HTR-8/SVneo (cell line): ENCODE data around the gene TBL1Y.
"Not testable (repeated sequence)": the region's sequence is repeated elsewhere in the genome, so short reads cannot be mapped to it uniquely, and the experiment has no call there.

Experiments
- DNase-seq: peaks from one replicate; pipeline ENCODE4 v3.0.0; 2011; ENCODE audit warnings: low spot score, mixed read lengths; ENCODE audit not compliant: insufficient read length
- FAIRE-seq: peaks from 2 replicates; lab custom pipeline; 2011; peaks lifted over from hg19 to GRCh38; lab: Jason Lieb, UNC

The TBL1Y gene

GRCh38 chrY:7052461-7052860 is 142.0 kb downstream of the TBL1Y start:
- FAIRE-seq, DNase-seq: not testable (repeated sequence)

DNA sequence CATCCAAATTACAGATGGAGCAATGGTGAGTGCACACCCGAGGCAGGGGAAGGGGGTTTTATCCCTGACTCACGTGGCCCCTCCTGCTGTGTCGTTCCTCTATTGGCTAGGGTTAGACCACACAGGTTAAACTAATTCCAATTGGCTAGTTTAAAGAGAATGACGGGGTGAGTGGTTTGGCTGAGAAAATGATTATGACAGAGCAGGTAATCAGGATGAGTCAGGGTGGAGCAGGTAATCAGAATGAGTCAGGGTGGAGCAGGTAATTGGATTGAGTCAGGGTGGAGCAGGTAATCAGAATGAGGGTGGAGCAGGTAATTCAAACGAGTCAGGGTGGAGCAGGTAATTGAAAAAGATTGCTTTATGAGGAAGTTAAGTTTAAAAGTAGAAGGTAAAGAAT is 146.4 kb downstream of the TBL1Y start:
- no peak for FAIRE-seq
- no peak for DNase-seq

DNA sequence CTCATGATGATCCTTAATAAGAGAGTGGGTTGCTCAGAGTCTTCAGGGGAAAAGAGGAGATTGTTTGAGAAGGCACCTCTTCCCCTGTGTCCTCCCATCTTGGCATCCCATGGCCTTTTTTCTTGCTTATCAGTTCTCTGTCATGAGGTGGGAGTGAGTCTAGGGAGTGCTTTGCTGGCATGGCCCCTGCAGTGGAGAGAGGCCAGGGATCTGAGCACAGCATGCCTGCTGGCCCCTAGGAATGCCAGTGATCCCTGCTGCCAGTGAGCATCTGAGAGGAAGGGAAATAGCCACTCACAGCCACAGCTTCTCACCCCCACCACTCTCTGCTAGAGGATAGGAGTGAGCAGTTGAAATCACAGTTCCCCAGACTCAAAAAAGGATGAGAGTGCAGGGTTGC is 168.2 kb downstream of the TBL1Y start:
- FAIRE-seq (no peak), DNase-seq (no peak)

DNA sequence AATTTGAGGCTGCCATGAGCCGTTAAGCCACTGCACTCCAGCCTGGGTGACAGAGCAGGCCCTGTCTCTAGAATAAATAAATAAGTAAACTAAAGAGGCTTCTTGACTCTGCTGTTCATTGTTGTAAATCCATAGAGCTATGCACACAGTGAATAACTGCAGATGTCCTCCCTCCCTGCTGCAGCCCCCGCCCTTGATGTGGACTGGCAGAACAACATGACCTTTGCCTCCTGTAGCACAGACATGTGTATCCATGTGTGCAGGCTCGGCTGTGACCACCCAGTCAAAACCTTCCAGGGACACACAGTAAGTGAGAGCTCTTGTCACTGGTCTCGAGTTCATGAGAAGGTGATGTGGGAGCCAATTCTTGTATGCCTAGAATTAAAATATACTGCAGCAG is 170.1 kb downstream of the TBL1Y start:
- DNase-seq, FAIRE-seq: not testable (repeated sequence)

GRCh38 chrY:7085606-7086005 is 175.1 kb downstream of the TBL1Y start:
- no peak for DNase-seq
- no peak for FAIRE-seq

DNA sequence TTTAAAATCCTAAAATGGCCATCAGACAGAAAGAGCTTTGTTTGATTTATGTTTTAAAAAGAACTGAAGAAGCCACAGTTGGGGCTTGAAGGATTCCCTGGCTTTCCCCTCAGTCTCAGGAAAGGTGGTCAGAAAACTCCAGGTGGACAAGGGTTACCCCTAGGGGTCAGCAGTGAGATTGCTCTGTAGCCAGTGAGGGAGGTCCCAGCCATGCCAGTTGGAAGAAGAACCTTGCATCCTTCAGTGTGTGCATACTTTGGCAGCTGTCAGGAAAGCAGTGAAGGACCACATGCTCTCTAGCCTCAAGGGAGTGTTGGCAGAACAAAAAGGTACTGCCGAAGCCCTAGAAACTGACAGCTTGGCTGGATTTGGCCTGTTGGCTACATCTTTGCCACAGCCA is 182.3 kb downstream of the TBL1Y start:
- DNase-seq (no peak), FAIRE-seq (no peak)

- FAIRE-seq = no peak
- no peak for DNase-seq
Observed at GRCh38 chrY:7094365-7094764, 183.9 kb downstream of the TBL1Y start.

DNA sequence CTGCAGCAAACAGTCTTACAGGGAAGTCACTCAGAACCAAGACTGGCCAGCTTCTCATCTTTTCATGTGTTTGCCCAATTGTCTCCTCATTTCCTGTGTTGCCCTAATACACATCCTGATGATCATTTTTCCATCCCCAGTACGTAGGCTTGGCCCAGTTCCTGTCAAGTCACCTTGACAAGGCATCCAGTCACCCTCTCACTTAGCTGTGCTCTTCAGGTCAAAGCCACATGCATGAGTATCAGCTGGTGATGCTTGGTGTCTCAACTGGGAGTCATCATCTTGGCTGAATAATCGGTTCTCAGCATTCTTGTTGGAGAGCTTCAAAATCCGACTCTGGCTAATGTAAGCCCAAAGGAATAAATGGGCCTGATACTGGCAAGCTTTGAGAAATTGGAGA is 186.5 kb downstream of the TBL1Y start:
- DNase-seq = no peak
- FAIRE-seq = no peak

DNA sequence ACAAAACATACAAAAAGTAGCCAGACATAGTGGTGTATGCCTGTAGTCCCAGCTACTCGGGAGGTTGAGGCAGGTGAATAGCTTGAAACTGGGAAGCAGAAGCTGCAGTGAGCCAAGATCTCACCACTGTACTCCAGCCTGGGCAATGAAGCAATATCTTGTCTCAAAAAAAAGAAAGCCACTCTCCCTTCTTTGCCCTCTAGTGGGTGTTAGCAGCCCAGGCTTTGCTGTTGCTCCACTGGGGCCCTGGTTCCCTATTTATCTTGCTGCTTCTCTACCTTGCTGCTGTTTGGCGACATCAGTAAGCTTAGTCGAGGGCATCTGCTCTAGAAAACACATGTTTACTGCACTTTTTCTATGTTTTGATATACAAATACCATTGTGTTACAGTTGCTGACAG is 189.2 kb downstream of the TBL1Y start:
- DNase-seq (no peak), FAIRE-seq (no peak)

GRCh38 chrY:7102680-7103079 is 192.2 kb downstream of the TBL1Y start:
- FAIRE-seq = no peak
- no peak for DNase-seq

DNA sequence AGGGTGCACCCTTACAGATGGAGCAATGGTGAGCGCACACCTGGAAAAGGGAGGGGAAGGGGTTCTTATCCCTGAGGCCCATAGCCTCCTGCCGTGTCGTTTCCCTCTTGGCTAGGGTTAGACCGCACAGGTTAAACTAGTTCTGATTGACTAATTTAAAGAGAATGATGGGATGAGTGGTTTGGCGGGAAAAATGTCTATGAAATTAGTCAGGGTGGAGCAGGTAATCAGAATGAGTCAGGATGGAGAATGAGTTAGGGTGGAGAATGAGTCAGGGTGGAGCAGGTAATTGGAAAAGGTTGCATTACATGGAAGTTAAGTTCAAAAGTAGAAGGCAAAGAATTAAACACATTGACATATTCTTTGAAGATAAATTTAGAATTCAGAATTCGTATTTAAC is 196.7 kb downstream of the TBL1Y start:
- FAIRE-seq = no peak

GRCh38 chrY:7110086-7110485 is 199.6 kb downstream of the TBL1Y start:
- DNase-seq = no peak
- no peak for FAIRE-seq

More for the DNA sequence above, 196.7 kb downstream of the TBL1Y start:
- DNase-seq = no peak

DNA sequence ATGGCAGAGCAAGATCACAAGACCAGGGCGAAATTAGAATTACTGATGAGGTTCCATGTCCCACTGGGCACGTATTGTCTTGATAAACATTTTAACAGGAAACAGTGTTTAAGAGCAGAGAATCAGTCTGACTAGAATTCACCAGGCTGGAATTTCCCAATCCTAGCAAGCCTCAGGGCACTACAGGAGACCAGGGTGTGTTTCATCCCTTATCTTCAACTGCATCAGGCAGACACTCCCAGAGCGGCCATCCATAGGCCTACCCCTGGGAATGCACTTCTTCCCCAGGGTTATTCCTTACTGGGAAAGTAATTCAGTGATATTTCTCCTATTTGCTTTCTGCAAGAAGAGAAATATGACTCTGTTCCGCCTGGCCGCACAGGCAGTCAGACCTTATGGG is 205.4 kb downstream of the TBL1Y start:
- FAIRE-seq (no peak), DNase-seq (no peak)

DNA sequence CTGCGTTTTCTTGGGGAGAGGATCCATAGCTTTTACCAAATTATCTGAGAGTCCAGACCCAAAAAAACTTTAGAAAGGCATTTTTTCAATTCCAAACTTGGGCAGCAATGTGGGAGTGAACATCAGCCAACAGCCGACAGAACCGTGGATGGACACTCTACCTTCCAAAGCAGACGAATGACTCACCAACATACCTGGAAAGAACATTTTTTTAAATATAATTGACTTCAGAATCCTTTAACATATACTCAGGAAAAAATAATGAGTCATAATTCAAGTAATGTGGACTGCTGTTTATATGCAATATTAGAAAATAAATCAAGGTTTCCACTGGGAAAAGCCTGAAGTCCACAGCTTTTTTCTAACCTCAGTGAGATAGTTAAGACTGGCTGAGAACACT is 211.7 kb downstream of the TBL1Y start:
- no peak for FAIRE-seq
- no peak for DNase-seq

- FAIRE-seq (no peak), DNase-seq (no peak)
Observed at GRCh38 chrY:7125136-7126056, 214.9 kb downstream of the TBL1Y start.

GRCh38 chrY:7128211-7128610 is 217.7 kb downstream of the TBL1Y start:
- no peak for DNase-seq
- FAIRE-seq = no peak
